GM21529 (cell line): ENCODE results near the gene KPNA6.
"Not testable (repeated sequence)": the region's sequence is repeated elsewhere in the genome, so short reads cannot be mapped to it uniquely, and the experiment has no call there.

Source experiments
- ATAC-seq: cut with Tn5 transposase; IDR thresholded peaks from one replicate; pipeline ENCODE4 v1.9.1; 2021; ENCODE audit not compliant: unreplicated experiment

KPNA6 gene

DNA sequence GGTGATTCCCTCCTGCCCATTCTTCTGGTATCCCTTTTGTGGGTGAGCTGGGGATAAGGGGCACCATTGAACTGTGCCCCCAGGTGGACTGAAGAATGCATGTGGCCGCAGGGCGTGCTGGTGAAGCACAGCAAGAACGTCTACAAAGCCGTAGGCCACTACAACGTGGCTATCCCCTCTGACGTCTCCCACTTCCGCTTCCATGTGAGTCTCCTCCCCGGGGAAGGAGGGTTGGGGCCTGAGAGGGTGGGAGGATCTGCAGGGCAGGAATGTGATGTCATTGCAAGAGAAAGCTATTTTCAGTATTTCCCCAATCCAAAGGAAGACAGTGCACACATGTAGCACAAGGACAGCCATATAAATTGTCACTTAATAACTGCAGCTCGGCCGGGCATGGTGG is 7.5 kb upstream of the KPNA6 start:
- ATAC-seq: no peak

DNA sequence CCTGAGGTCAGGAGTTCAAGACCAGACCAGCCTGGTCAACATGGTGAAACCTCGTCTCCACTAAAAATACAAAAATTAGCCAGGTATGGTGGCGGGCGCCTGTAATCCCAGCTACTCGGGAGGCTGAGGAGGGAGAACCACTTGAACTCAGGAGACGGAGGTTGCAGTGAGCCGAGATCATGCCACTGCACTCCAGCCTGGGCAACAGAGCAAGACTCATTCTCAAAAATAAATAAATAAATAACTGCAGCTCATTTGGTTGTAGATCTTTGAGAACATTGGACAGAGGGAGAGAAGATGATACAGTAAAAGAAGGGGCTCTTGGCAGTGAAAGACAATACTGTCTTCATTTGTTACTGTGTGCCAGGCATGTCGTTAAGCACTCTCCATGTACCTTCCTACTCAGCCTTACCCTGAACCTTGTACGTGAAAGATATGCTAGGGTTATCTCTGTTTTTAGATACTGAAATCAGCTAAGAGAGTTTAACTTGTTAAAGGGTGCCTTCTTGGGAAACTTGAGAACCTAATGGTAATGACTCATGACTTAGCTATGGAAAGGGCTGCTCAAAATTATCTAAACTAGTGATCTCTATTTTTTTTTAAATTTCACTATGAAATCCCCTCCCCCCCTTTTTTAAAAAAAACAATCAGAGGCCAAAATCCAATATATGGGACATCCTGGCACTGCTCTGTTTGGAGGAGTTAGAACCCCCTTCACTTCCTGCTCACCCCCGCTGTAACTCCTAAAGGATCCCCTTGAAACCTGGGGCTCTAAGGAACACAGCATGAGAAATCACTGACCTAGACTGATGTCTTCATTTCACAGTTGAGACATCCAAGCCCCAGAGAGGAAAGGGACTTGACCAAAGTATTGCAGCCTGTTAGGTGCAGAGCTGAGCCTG is 6.8 kb upstream of the KPNA6 start:
- no peak for ATAC-seq

- ATAC-seq: no peak
Measured at GRCh38 chr1:32104127-32104526, 3.7 kb upstream of the KPNA6 start.

GRCh38 chr1:32105338-32105737 is 2.5 kb upstream of the KPNA6 start:
- no peak for ATAC-seq

GRCh38 chr1:32106663-32107275 is 1.1 kb upstream of the KPNA6 start:
- no peak for ATAC-seq

DNA sequence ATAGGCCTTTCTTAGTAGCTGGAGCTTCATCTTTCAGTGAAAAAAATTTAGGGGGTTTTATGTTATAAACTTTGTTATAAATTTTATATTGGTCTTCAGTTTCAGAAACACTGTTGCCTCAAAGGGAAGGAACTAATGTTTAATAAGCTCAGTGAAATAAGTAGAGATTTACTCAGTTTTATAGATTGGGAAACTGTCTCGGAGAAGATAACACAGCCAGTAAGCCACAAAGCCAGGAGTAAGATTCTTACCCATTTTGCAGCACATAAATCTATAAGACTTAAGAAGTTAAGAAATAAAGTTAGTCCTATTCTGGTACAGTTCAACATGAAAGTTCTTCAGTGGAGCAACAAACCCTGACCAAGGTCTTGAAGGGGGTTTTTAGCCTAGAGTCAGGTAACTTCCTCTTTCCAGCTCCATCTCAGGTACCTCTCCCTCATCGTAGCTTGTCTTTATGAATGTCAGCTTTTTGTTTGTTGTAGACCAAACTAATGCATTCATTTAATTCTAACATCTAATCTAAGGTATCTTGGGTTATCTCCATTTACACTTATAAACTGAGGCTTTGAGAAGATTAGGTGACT is 3.3 kb downstream of the KPNA6 start:
- no peak for ATAC-seq

DNA sequence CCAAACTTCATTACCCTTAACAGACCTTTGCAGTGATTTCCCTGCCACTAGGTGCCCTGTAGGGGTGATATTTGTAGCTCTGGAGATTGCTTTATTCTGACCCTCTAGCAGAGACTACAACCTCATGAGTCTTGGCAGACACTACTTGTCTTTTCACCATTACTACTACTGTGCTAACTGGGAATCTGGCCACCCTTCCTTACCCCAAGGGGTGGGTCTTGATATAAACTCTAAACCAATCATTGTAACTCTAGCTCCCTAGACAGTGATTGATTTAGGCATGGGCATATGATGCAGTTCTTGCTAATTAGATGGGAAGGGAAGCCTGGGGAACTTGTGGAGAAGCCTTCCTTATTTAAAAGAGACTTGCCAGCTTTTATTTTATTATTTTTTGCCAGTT is 3.9 kb downstream of the KPNA6 start:
- ATAC-seq: no peak

DNA sequence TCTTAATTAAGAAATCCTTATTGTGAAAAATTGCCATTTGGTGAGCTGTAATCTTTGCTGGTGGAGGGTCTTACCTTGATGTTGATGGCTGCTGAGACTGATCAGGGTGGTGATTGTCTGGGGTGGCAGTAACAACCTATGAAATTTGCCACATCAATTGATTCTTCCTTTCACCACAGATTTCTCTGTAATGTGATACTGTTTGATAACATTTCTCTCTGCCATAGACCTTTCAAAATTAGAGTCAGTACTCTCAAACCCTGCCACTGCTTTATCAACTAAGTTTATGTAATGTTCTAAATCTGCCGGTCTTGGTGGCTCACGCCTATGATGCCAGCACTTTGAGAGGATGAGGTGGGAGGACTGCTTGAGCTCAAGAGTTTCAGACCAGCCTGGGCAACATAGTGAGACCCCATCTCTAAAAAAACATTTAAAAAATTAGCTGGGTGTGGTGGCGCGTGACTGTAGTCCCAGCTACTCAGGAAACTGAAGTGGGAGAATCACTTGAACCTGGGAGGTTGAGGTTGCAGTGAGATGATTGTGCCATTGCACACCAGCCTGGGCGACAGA is 5.0 kb downstream of the KPNA6 start:
- ATAC-seq: no peak

DNA sequence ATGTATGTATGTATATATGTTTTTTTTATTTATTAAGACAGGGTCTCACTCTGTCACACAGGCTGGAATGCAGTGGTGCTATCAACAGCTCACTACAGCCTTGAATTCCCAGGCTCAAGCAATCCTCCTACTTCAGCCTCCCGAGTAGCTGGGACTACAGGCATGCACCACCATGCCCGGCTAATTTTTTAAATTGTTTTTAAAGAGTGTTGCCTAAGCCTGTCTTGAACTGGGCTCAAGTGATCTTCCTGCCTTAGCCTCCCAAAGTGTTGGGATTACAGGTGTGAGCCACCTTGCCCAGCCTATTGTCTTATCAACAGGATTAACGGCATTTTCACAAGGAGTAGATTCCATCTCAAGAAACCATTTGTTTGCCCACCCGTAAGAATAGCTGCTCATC is 5.6 kb downstream of the KPNA6 start:
- not testable (repeated sequence) for ATAC-seq

DNA sequence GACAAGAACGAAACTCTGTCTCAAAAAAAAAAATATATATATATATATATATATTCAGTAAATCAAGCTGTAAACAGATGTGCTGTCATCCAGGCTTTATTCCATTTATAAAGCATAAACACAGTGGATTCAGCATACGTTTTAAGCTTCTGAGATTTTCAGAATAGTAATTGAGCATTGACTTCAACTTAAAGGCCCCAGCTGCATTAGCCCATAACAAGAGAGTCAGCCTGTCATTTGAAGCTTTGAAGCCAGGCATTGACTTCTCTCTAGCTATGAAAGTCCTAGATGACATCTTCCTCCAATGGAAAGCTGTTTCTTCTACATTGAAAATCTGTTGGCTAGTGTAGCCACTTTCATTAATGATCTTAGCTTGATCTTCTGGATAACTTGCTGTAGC is 6.6 kb downstream of the KPNA6 start:
- ATAC-seq: no peak

DNA sequence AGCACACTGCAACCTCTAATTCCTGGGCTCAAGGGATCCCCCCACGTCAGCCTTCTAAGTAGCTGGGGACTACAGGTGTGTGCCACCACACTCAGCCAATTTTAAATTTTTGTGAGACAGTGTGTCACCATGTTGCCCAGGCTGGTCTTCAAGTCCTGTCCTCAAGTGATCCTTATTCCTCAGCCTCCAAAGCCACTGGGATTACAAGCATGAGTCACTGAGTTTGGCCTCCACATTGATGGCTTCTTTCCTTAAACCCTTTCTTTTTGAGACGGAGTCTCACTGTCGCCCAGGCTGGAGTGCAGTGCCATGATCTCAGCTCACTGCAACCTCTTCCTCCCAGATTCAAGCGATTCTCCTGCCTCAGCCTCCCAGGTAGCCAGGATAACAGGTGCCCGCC is 7.6 kb downstream of the KPNA6 start:
- no peak for ATAC-seq

DNA sequence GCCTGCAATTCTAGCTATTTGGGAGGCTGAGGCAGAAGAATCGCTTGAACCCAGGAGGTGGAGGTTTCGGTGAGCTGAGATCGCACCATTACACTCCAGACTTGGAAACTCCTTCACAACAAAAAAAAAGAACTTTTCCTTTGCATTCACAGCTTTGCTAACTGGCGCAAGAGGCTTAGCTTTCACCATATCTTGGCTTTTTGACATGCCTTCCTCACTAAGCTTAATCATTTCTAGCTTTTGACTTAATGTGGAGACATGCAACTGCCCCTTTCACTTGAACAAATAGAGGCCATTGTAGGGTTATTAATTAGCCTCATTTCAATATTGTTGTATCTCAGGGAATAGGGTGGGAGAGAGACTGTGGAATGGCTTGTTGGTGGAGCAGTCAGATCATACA is 8.7 kb downstream of the KPNA6 start:
- ATAC-seq: no peak

- ATAC-seq: no peak
Measured at GRCh38 chr1:32122151-32122550, 14.3 kb downstream of the KPNA6 start.

GRCh38 chr1:32123361-32123760 is 15.5 kb downstream of the KPNA6 start:
- not testable (repeated sequence) for ATAC-seq

DNA sequence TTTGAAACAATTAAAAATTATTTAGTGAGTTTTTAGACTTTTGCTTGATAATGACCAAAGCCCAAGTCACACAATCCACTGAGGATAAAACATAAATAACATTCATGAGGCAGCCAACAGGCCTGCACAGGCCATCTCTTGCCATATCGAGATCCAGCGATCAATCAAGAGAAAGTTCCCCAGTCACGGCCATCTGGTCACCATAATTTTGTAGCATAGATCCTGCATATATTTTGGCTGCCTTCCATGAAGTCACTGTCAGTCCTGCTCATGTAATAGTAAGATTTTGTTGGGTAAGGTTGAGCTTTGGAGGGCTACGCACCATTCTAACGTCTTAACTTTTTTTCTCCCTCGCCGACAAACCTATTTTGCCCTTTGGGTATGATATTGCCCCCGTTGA is 17.5 kb downstream of the KPNA6 start:
- no peak for ATAC-seq

DNA sequence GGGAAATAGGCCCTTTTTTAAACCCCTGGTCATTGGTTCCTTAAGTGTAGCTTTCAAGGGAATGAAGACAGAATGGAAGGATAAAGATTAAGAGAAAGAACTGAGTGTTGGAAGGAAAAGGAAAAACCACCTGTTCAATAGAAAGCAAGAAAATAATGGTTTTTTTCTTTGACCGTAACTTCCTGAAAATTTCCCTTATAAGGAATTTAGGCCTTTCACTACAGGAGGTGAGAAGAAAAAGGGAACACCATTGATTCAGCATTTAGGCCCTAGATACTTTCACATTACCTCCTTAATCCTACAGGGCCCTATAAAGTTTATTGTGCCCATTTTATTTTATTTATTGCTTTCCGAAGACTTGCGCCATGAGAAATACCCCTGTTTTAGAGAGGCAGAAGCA is 18.9 kb downstream of the KPNA6 start:
- ATAC-seq: no peak

DNA sequence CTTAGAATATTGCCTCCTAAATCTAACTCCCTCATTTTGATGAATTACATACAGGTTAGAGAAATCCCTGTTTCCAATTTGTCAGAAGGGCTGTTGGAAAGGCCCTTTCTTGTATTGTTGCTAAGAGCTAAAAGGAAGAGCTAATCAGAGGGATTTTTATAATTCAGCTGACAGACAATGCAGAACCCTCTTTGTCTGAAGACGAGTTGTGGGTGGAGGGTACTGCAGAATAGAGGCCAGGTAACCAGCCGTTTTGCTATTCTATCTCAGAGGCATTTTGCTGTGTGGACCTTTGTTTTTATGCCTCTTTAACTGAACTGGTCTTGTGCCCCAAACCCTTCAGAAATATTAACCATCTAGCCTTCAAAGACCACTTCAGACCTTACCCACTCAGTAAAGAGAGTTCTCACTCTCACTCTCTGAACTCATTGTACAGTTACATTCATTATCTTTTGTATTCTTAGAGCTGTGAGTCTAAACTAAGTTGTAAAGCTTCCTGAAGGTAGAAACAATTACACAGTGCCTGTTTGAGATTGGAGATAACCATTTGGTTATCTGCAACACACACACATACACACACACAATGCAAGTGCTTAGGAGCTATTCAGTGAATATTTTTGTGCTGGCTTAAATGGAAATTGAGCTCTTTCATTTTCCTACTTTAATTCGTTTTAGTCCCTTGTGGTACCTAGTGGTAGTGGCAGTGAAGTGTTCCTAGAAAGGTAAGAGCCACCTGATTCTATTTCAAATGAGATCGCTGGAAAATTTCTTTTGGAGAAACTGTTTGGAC is 19.7 kb downstream of the KPNA6 start:
- no peak for ATAC-seq

DNA sequence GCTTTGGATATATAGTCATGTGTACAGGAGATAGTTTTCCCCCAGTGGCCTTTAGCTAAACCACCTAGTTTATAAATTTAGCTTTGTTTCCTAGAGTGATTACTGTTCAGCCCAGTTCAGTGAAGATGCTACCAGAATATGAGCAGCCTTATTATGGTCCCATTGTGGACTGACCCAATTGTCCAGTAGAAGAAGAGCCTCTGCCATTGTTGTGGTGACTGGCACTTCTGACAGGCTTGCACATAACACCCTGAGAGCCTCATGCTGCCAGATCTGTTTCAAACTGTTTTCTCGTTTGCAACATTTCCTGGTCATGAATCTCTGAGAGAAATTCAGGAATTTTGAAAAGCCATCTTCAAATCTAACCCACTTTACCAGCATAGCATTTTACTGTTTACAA is 20.6 kb downstream of the KPNA6 start:
- no peak for ATAC-seq

GRCh38 chr1:32128964-32129363 is 21.1 kb downstream of the KPNA6 start:
- ATAC-seq: no peak

DNA sequence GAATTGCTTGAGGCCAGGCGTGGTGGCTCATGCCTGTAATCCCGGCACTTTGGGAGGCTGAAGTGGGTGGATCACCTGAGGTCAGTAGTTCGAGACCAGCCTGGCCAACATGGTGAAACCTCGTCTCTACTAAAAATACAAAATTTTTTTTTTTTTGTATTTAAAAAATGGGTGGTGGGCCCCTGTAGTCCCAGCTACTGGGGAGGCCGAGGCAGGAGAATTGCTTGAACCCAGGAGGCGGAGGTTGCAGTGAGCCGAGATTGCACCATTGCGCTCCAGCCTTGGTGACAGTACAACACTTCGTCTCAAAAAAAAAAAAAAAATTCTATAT is 26.1 kb downstream of the KPNA6 start:
- not testable (repeated sequence) for ATAC-seq

DNA sequence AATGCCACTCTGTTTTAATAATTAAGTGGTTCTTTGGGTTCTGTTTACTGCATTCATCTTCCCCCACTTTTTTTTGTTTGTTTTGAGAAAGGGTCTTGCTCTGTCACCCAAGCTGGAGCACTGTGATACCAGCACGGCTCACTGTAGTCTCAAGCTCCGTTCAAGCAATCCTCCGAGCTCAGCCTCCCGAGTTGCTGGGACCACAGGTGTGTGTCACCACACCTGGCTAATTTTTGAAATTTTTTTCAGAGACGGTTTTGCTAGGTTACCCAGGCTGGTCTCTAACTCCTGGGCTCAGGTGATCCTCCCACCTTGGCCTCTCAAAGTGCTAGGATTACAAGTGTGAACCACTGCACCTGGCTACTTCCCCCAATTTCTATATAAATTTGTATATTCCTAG is 29.3 kb downstream of the KPNA6 start:
- no peak for ATAC-seq
